ENCODE data around the gene SLC27A3.

The SLC27A3 gene

DNA sequence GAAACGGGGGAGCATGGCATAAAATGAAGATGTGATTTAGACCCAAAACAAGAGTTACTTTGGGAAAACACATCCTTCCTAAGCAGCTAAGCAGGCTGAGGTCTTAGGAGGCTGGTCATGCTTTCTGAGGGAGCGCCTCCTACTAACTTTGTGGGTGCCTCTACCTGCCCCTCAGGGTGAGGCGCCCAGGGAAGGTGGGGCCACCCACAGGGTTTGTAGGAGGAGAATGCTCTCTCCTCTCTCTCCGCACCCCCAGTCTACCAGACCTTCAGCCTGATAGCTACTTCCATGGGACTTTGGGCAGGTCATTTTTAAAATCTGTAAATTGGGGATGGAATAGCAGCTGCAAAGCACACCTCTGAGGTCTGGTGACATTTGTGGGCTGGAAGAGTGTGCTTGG lies 23.8 kb downstream of the SLC27A3 start:
- DNase-seq (ENCODE audit: low spot score) = no peak

DNA sequence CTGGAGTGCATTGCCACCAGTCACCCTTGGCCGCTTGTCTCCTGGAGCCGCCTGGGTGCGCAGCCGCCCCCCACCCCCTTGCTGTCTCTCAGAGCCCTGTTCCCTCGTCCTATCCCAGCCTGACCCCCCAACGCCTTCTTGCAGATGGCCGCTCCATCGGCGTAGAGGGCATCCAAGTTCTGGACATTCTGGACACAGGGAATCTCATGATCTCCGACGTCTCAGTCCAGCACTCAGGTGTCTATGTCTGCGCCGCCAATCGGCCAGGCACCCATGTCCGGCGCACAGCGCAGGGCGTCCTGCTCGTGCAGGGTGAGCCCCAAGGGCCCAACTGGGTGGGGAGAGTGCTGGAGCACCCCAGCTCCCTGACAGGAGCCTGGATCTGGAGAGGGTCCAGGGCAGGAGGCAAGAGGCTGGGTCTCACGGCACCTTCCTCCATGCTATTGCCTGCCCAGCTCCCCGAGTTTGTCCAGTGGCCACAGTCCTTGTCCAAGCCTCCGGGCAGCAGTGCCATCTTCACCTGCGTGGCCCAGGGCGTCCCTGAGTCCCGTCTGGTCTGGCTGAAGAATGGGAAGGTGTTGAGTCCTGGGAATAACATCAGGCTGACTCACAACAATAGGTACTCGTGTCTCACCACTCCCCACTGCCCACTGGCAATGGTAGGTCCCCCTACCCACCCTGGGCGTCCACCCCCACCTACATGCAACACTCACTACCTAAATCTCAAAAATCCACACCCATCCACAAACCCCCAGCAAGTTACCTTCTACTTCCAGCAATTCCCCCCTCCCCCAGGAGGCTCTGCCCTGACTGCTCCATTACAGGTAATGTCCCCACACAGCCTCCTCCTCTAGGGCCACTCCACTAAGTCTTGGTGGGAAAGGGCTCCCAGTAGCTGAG lies 24.6 kb downstream of the SLC27A3 start:
- DNase-seq (ENCODE audit: low spot score) = no peak

DNA sequence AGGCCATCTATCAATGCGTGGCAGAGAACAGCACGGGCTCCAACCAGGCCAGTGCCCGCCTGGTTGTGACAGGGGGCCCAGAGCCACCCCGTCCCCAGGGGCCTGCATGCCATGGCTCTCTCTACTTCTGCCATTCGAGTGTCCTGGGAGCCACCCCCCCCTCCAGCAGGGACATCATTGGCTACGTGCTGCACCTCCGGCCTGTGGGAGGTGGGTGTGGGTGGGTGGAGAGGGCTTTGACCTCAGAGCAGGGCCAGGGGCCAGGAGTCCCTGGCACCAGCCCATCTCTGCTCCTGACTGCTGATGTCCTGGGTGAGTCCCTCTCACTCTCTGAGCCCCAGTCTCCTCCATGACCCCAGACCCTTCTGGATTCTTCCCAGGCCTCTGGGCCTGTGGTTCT lies 25.3 kb downstream of the SLC27A3 start:
- DNase-seq (ENCODE audit: low spot score) = no peak

DNA sequence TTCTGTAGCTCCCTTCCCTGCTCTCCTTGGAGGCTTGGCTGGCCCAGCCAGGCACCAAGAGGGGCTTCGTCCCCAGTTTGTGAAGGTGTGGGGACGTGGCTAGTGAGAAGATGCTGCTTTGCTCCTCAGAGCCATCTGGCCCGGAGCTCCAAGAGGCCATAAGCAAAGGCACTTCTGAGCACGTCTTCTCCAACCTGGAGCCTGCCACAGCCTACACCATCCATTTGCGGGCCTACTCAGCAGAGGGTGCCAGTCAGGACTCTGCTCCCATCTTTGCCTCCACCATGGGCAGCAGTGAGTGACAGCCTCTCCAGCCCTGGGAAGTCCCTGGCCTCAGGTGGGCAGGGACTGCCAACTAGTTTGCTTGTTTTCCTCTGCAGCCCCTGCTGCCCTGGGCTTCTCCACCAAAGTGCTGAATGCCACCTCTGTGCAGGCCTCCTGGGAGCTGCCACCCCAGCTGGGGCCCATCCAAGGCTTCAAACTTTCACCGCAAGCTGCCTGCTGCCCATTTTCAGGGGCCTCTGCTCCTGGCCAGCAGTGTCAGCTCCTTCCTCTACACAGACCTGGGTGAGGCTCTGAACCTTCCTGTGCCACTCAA lies 25.9 kb downstream of the SLC27A3 start:
- no peak for DNase-seq (ENCODE audit: low spot score)

DNA sequence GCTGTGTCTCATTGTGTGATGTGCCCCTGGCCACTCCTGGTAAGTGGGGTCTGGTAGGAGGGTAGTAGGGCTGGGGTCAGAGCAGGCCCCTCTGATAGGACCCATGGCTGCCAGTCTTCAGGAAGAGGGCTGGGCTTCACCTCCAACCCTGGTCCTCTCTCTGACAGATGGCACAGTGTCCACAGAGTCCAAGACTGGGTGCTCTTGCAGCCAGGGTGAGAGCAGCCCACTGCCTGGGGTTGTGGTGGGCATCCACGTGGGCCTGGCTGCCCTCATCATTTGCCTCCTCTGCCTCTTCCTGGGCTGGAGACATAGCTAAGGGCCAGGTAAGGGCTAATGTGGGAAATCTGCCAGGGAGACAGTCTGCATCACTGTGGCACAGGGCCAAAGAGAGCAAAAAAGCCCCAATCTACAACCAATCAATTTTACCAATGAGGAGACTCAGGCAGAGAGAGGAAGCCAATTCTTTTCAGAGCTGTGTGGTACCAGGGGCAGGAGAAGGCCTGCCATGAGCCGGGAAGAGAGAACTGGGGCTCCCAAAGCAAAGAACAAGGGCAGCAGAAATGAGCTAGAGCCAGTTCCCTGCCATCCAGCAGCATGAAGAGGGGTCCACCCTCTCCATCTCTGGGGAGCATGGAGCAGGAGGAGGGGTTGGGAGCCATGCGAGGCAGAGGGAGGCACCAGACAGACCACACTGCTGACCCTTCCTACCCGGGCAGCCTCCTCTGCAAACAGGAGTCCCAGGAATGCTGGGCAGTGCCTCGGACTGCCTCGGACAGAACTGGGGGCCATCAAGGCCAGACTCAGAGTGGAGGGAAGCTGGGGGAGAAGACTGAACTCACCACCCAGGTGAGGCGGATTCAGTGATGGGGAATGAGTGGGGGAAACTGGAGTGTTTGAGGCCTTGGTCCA lies 26.8 kb downstream of the SLC27A3 start:
- no peak for DNase-seq (ENCODE audit: low spot score)

DNA sequence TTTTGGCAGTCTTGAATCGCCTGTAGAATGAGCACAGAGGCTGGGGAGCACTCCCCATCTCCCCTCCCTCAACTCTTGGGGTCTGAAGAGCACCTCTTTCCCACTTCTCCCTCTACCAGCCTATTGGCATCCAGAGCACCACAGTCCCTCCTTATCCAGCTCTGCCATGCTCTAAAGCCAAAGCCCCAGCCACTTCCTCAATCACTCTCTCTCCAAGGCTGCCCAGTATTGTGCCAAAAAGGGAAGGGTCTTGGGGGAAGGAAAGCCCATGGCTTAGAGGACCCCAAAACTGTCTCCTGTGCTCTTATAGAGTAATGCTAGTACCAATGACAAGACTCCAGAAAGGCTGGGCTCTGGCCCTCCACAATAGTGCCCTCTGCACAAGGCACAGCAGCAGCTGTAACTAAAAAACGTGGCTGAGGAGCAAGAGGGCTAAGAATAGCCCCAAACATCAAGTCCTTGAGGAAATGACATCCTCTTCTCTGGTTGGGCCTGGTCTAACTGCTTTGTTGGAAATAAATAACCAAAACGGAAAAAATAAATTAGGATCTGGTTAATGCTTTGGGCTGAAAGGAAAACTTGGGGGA lies 28.4 kb downstream of the SLC27A3 start:
- DNase-seq (ENCODE audit: low spot score) = no peak

DNA sequence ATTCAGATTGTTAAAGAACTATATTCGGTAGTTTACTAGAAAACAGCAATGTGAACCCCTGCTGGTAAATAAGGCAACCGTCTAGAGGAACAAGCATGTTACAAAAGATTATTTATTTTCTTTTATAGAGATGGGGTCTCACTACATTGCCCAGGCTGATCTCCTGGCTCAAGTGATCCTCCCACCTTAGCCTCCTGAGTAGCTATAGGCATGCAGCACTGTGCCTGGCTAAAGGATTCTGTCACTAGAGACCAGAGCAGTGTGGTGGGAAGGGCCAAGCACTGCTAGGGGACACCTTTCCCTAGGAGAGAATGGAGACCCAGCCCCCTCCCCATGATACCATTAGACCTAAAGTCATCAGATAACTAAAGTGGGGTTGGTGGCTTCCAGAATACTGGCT lies 28.9 kb downstream of the SLC27A3 start:
- DNase-seq (ENCODE audit: low spot score) = no peak

DNA sequence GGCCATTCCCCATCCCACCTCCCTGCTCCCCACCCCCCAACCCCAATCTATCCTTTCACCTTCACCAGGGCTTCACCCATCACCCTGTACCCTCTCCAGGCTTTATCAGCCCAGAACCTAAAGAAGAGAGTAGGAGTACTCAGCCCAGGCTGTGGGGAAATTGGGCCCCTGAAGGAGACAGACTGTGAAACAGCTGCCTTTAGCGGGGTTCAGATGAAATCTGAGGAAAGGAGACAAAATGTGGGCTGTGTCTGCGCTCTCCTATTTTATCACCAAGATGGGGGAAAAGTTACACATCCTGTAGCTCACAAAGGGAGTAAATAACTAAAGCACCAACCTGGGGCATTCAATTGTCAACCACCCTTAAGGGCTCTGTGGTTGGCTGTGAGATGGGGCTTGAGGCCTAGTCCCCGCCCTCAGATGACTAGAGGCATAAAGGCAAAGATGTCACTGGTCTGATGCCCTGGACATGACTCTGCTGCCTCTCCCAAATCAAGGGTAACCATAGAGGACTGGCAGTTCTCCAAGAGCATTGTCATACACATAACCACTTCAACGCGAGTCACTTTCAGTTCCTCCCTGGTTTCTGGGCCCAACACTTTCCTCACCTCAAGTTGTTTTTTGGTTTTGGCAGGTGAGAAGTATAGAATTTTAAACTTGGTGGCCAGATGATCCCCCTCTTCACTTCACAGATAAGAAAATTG lies 30.0 kb downstream of the SLC27A3 start:
- no peak for DNase-seq (ENCODE audit: low spot score)

DNA sequence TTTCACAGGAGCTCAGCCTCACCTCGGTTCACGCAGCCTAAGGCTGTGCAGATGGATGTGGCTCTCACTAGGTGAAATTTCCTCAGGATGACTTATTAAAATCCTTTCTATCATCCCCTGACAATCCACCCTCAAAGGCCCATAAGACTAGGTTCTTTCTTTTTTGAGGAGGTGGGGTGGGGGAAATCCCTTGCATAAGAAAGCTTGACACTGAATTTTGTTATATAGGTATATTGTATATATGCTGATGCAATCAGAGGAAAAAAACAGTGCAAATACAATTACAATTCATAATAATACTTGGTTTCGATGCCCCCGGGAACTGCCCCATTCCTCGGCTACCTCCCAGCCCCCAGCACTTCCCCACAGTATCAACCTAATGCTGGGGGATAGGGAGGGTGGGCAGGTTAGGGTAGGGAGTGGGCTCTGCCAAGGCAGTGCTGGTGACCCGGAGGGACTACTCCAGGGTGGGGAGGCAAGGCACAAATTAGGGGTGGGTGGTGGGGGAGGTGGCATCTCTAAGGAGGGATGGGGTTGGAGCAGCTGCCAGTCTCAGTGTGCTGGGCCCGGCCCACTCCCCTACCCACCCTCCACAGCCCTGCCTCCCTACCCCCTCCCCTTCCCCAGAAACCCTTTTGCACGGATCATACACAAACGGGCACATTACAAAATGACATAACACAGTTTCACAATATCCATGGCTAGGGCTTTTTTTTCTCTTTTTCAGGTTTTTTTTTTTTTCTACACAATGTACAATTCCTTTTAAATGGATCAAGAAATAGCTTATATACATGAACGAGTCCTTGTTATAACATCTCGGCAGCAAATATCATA lies 30.9 kb downstream of the SLC27A3 start:
- DNase-seq (ENCODE audit: low spot score) = no peak

DNA sequence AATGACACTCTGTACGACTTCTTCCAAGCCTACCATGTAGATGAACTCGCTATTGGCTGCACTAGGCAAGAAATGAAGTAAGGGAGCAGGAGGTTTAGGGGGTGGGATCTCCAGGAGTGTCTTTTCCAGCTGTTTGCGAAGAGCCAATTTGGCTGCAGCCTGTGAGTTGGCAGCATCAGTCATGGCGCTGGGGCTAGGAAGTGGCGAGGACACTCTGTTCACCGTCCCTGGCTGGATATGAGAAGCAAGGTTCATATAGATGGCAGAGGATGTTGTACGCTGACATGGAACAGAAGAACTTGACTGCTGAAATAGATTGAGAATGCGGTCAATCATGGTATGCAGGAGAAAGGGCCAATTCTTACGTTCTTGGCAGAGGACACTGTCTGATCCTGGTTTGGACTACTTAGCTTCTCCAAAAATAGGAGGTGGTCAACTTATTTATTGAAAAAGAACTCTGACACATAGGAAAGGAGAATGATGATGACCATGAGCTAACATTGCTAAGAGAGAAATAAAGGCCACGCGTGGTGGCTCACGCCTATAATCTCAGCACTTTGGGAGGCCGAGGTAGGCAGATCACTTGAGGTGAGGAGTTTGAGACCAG lies 41.2 kb downstream of the SLC27A3 start:
- DNase-seq (ENCODE audit: low spot score) = no peak

DNA sequence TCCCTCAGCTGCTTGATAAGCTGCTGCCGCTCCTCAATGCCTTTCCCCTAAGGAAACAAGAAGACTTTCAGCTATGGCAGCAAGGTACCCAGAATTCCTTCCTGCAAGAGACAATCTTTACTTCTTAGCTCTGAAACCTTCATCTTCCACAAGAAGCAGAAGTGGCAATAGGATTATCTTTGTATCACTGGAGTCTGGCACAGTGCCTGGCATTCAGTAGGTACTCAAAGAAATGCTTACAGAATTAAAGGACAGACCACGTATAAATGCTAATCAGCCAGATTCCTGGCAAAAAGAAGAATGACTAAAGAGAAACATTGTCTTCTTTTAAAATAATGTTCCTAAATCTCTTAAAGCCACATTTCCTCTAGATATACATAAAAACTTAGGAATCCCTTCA lies 43.7 kb downstream of the SLC27A3 start:
- no peak for DNase-seq (ENCODE audit: low spot score)

DNA sequence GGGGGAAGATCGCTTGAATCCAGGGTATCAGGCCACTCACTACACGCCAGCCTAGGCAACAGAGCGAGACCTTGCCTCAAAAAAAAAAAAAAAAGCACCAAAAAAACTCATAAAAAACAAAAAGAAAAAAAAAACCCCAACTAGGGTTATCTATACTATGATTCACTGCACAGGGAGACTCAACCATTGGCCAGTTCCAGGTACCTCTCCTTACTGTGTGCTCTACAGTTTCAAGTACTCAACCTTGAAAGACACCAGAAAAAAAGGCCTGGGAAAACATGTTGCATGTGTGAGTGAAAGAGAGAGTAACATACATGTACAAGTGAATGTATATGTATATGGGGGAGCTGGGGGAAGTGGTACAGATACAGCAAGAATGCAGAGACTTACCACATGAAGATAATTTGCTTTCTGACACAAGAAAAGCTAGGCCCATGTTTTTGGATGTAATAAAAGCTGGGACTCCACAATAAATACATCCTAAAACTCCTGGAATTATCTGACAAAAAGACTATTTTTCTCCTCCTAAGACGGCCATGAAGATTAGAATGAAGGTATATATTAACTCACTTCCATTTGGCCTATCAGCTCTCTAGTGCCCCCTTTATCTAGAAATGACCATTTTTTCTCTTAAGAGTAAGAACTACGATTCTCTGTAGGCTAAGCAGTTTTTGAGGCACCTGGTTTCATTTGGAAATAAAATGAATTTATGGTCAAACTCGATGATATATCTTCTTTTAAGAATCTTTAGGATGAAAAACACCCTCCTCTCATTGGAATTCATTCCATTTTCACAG lies 52.2 kb downstream of the SLC27A3 start:
- no peak for DNase-seq (ENCODE audit: low spot score)
